Endothelial cell of umbilical vein (primary cell): ENCODE results near the gene DCLK1. TPM values are rescaled to one million over a fixed set of nuclear protein-coding genes. Genes with fewer than 3 reads are reported as not detected.

ENCODE experiments used
- BruUV-seq: library from RNA; stranded (reverse); fragments of 400-500 nt; replicated peaks from 2 replicates; lab custom pipeline; 2021; lab: Mats Ljungman, UMichigan
- CTCF ChIA-PET: fragments of 300-600, 350-600 bp; sonication (Branson Sonifier 250); formaldehyde crosslinking; loops from one replicate; lab custom pipeline; 2021; ENCODE audit warnings: antibody characterized with exemption, inconsistent platforms; lab: Charles Lee
- POLR2A ChIA-PET: fragments of 300-600, 350-600 bp; sonication (Branson Sonifier 250); formaldehyde crosslinking; loops from one replicate; lab custom pipeline; 2021; ENCODE audit warnings: antibody characterized with exemption, inconsistent platforms; lab: Charles Lee
- DNase-seq: peaks from one replicate; pipeline ENCODE4 v3.0.0-alpha.2; 2011; ENCODE audit warnings: low read depth, low spot score
- FAIRE-seq: peaks from 2 replicates; lab custom pipeline; 2011; peaks lifted over from hg19 to GRCh38; lab: Jason Lieb, UNC
- H2AFZ ChIP-seq: 2 replicates; pipeline ENCODE4 v1.6.0; 2012; ENCODE audit warnings: low read depth, low read length, control low read depth, inconsistent platforms
- H3K27ac ChIP-seq: 2 replicates; pipeline ENCODE4 v1.5.1; 2011; ENCODE audit warnings: low read depth, mild to moderate bottlenecking, control low read depth, low read length, moderate library complexity; ENCODE audit not compliant: insufficient read depth
- H3K27me3 ChIP-seq, 2 experiments: 2 replicates each; pipeline versions ENCODE4 v1.6.0 to v1.6.1; 2011; ENCODE audit warnings: low read length in 2 of 2, mixed read lengths in 1 of 2; ENCODE audit not compliant: control insufficient read depth in 2 of 2, insufficient read depth in 2 of 2
- H3K36me3 ChIP-seq, 2 experiments: 2 replicates in 1 of 2; 3 replicates in 1 of 2; pipeline ENCODE4 v1.5.1; 2011; ENCODE audit warnings: low read length in 2 of 2, mild to moderate bottlenecking in 1 of 2, moderate library complexity in 1 of 2; ENCODE audit not compliant: control insufficient read depth in 2 of 2, insufficient read depth in 2 of 2; ENCODE audit errors: extremely low read depth in 1 of 2
- H3K4me1 ChIP-seq: 3 replicates; pipeline ENCODE4 v1.5.1; 2011; ENCODE audit warnings: mild to moderate bottlenecking, low read length; ENCODE audit not compliant: control insufficient read depth, insufficient read depth; ENCODE audit errors: extremely low read depth
- H3K4me2 ChIP-seq: 2 replicates; pipeline ENCODE4 v1.6.1; 2011; ENCODE audit warnings: low read length, control low read depth, mixed read lengths; ENCODE audit not compliant: insufficient read depth
- H3K4me3 ChIP-seq, 3 experiments: fragments of 200-600 bp in 1 of 3; sonication (generic), shearing (Covaris generic) in 1 of 3; replicated peaks in 1 of 3; 2 replicates each; pipeline ENCODE4 v1.5.1; 2011 to 2016; ENCODE audit warnings: control low read depth in 3 of 3, low read length in 3 of 3, mild to moderate bottlenecking in 2 of 3, inconsistent platforms in 1 of 3, low read depth in 1 of 3, moderate library complexity in 1 of 3; ENCODE audit not compliant: insufficient read depth in 1 of 3
- H3K79me2 ChIP-seq: 2 replicates; pipeline ENCODE4 v1.6.0; 2012; ENCODE audit warnings: low read length, inconsistent platforms; ENCODE audit not compliant: control insufficient read depth, insufficient read depth
- H3K9ac ChIP-seq: replicated peaks from 2 replicates; pipeline ENCODE3; 2011; ENCODE audit warnings: low read length, control low read depth; ENCODE audit not compliant: insufficient read depth; ENCODE audit errors: extremely low read depth
- H3K9me1 ChIP-seq: replicated peaks from 3 replicates; pipeline ENCODE4 v1.6.0; 2011; ENCODE audit warnings: mild to moderate bottlenecking, low read length; ENCODE audit not compliant: control insufficient read depth, insufficient read depth; ENCODE audit errors: extremely low read depth
- H3K9me3 ChIP-seq: replicated peaks from 2 replicates; pipeline ENCODE4 v1.5.1; 2012; ENCODE audit warnings: low read length, inconsistent platforms; ENCODE audit not compliant: control insufficient read depth, insufficient read depth
- H4K20me1 ChIP-seq: replicated peaks from 2 replicates; pipeline ENCODE3; 2011; ENCODE audit warnings: mild to moderate bottlenecking, low read length; ENCODE audit not compliant: control insufficient read depth, insufficient read depth; ENCODE audit errors: extremely low read depth
- CTCF ChIP-seq, 2 donors: IDR thresholded peaks; 1 replicate in 1 of 2; 2 replicates in 1 of 2; pipeline ENCODE4 v1.5.1; 2011; ENCODE audit warnings: low read length in 2 of 2, mild to moderate bottlenecking in 2 of 2, moderate library complexity in 2 of 2, control low read depth in 1 of 2, inconsistent platforms in 1 of 2, low read depth in 1 of 2; ENCODE audit not compliant: insufficient read depth in 1 of 2; ENCODE audit errors: extremely low read depth in 1 of 2
- EZH2 ChIP-seq: IDR thresholded peaks from 2 replicates; pipeline ENCODE4 v1.6.1; 2012; ENCODE audit warnings: borderline replicate concordance, low read depth, mild to moderate bottlenecking, moderate library complexity, low read length, inconsistent platforms; ENCODE audit not compliant: severe bottlenecking
- FOS ChIP-seq: IDR thresholded peaks from 2 replicates; pipeline ENCODE4 v1.6.1; 2011; ENCODE audit warnings: mild to moderate bottlenecking, low read length, moderate library complexity, borderline replicate concordance; ENCODE audit not compliant: insufficient read depth
- GATA2 ChIP-seq: IDR thresholded peaks from 2 replicates; pipeline ENCODE4 v1.7.0; 2011; ENCODE audit warnings: low read depth, mild to moderate bottlenecking, moderate library complexity, mixed read lengths, low read length; ENCODE audit not compliant: insufficient read length, insufficient read depth
- JUN ChIP-seq: IDR thresholded peaks from 2 replicates; pipeline ENCODE4 v1.6.1; 2011; ENCODE audit warnings: borderline replicate concordance, low read depth; ENCODE audit not compliant: insufficient read length, insufficient read depth
- MAX ChIP-seq: IDR thresholded peaks from 2 replicates; pipeline ENCODE4 v1.6.1; 2011; ENCODE audit not compliant: insufficient read depth, insufficient read length
- MYC ChIP-seq: IDR thresholded peaks from one replicate; pipeline ENCODE4 v1.6.1; 2011; ENCODE audit warnings: mild to moderate bottlenecking, low read depth, low read length
- POLR2A ChIP-seq: IDR thresholded peaks from 2 replicates; pipeline ENCODE4 v1.6.1; 2012; ENCODE audit warnings: low read depth, mild to moderate bottlenecking, control low read depth, low read length
- POLR2AphosphoS5 ChIP-seq: IDR thresholded peaks from 2 replicates; pipeline ENCODE4 v1.6.1; 2012; ENCODE audit warnings: low read depth, mild to moderate bottlenecking, control low read depth, low read length, moderate library complexity; ENCODE audit not compliant: insufficient read depth
- dilution Hi-C: fragments of 300-500 bp; cut with MboI; formaldehyde crosslinking; loops from one replicate; pipeline ENCODE4 v1.15.0; 2019; ENCODE audit warnings: low sequenced_read_pairs; ENCODE audit not compliant: extremely low pct_ligation_motif_present
- intact Hi-C: fragments of 100-400 bp; cut with micrococcal nuclease; formaldehyde crosslinking; loops from one replicate; pipeline ENCODE4 v1.10.0; 2022
- polyA plus RNA-seq, 4 experiments: library from polyadenylated mRNA; depleted of rRNA in 3 of 4; stranded (reverse) in 3 of 4; unstranded in 1 of 4; fragments of >200 nt; gene quantifications; 2 replicates each; pipeline versions ENCODE4 v1.2.1 to v1.2.3, GENCODE V29; 2011 to 2012; ENCODE audit warnings: missing spikeins in 1 of 4
- total RNA-seq: library from RNA; stranded (reverse); gene quantifications from 2 replicates; pipeline ENCODE4 v1.2.3, GENCODE V29; 2021

DCLK1 gene
- total and polyA plus RNA-seq, 2 donors (not counting 3 experiments of a cell fraction or from before 2014, with no cell fraction given), result 0.28 to 3.9 TPM

- Histone ChIP-seq H3K79me2 (no peaks in the 10 kb centered on the region), H3K9me1 (no peaks in the 10 kb centered on the region), H3K27me3 (no peaks in the 10 kb centered on the region), H3K9ac (no peak overlapping the region), H3K9me3 (no peaks in the 10 kb centered on the region), H3K36me3 (no peaks in the 10 kb centered on the region), H3K4me1 (peaks cover 9% of the 10 kb centered on the region), H3K4me2 (peak overlapping the region; percentile 64), H3K27ac (no peak overlapping the region), H3K4me3 (peak overlapping the region in 1 of 3 experiments; percentile 12), H4K20me1 (no peaks in the 10 kb centered on the region), H2AFZ (peak overlapping the region; percentile 51)
- dilution Hi-C loops (no loop called here), intact Hi-C loops (no loop called here)
- TF ChIP-seq EZH2, result no peak
- TF ChIP-seq GATA2, result no peak
- TF ChIP-seq MYC, result no peak
- TF ChIP-seq JUN, result no peak
- TF ChIP-seq POLR2A, result no peak
- no peak for TF ChIP-seq MAX
- no peak for TF ChIP-seq FOS
- TF ChIP-seq CTCF (IDR thresholded peaks at IDR 0.05; ENCODE audit: extremely low read depth in 1 of 2, insufficient read depth in 1 of 2, low read depth in 1 of 2, low read length in 2 of 2), result no peak
- TF ChIP-seq POLR2AphosphoS5, result no peak
- BruUV-seq, result no TSS peak
- ChIA-PET POLR2A (no interaction called here), CTCF (interaction anchor here (0.7 to 2.1 kb wide), 5 partner anchors 11 to 175 kb away, joined by 3 to 10 read pairs (median 4); no protein-coding TSS in a partner anchor)
- FAIRE-seq, result no peak
- peak; percentile 29 for DNase-seq
Measured at GRCh38 chr13:35964011-35964862, 166.9 kb downstream of the DCLK1 start.
